ENCODE measurements around the gene ZNF488. TPM values are rescaled to one million over a fixed set of nuclear protein-coding genes. Genes with fewer than 3 reads are reported as not detected.

Gene ZNF488
- total RNA-seq, 1 experiment from 2014 or later = 0.11 TPM

DNA sequence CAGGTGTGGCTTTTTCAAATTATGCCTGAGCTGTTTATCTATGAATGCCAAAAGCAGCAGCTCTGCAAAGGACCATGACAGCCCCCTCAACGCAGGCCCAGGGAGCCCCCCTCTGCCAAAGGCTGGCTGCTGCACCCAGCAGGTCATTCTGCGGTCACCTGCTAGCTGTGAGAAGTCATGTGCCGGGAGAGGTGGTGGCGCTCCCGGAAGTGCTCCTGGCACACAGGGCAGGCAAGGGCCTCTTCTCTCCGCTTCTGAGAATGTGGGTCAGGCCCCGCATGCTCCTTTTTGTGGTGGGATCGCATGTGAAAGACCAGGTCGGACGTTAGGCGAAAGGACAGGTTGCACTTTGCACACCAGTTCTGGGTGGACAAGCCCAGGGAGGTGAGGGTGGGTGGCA is 16.4 kb downstream of the ZNF488 start:
- no peak for DNase-seq (ENCODE audit: low read depth)

DNA sequence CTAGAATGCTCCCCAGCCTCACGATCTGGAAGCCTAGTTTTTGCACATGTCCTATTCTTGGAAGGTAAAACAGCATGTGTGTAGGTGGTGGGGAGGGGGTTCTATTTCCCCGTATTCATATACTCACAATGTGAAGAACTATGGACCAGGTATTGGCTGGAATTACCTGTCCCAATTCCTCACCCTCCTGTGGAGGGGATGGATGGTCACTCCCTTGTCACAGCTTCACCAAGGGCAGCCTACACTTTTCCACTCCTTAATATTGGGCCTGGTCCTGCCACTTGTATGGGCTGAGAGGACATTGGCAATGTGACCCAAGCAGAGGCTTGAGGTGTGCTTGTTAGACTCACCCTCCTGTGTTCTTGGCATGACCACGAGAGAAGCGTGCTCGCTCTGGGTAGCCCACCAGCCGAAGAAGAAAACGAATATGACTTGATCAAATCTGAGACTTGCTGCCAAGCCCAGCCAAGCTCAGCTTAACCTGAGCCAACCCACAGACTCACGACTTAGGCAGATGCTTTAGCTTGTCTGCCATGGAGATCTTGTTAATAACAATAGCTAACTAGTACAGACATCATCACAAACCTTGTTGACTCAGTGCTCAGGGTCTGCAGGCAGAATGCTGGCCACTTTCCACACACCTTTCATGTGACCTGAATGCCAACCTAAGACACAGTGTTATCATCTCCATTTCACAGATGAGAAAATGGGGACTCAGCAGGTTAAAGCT is 17.2 kb downstream of the ZNF488 start:
- DNase-seq (ENCODE audit: low read depth) = no peak

DNA sequence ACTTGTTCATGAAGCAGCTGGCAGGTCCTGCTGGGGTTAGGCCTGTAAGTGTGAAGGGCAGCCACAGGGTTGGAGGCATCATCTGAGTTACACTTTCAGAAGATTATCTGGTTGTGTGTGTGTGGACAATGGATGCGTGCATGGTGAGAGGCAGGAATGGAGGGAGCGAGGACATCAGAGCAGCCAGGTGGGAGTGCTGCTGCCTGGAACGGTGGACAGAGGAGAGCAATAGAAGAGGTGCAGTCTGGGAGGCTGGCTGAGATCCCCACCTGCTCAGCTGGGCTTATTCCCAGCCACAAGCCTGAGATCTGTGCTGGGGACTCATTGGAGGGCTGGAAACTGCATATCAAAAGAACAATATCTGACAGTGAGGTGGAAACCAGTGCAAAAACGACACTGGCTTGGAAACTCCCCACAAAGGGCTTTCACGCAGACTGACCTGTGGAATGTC is 17.9 kb downstream of the ZNF488 start:
- DNase-seq (ENCODE audit: low read depth) = no peak

DNA sequence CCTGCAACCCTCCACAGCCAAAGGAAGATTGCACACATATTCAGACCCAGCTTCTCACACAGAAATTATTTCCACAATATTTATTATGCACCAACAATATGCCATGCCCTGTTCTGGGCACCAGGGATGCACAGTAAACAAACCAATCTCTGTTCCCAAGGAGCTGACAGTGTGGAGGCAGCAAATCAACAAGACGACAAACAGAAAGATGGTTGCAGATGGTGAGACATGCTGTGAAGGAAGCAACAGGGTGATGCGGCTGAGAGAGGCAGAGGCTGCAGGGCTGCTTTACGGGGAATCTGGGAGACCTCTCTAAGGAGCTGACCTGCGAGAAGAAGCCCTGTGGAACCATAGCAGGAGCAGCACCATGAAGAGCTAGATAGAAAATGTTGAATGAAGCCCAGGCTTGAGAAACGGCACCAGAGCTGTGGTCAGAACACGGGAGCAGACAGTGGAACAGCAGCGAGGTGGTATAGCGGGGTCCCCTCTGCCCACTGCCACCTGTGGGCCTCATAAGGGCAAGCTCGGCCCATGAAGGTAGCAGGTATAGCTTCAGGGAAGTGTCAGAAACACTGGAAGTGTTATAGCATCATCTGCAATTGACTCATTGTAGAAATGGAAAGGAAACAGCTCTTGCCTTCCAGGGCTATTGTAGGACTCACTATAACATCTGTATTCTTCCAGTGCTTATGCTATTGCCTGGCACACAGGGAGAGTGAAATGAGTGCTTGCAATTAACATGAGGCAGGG is 18.5 kb downstream of the ZNF488 start:
- no peak for DNase-seq (ENCODE audit: low read depth)

DNA sequence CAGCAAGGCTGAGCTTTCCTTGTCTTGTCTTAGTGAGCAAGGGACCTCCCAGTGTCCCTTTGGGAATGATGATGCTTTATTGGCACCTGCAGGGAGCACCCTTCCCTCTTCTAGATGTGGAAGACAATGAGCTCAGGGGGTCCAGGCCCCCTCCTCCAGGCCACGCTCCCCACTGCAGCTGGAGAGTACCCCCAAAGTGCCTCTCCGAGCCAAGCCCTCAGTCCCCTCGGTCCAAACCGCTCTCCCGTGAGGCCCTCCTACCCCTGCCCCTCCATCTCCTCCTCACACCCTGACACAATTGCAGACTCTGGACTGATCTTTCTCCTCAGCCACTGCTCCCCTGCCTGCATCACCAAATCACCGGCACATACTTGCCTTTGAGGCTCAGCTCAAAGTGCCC is 19.2 kb downstream of the ZNF488 start:
- no peak for DNase-seq (ENCODE audit: low read depth)

DNA sequence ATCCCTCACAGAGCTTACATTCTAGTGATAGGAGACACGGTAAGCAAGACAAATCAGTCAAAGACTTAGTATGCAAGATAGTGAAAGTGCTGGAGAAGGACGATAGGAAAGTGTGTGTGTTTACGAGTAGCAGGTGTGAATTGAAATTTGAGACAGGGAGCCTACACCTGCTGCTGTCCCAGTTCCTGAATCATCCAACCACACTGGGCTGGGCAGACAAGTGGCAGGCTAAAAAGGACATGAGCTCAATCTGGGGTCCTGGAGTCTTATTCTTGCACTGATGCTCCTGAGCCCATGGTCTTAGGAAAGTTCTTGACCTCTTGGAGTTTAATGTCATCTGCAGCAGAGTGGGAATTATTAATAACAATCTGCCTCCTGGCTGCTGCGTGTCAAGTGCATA is 19.7 kb downstream of the ZNF488 start:
- no peak for DNase-seq (ENCODE audit: low read depth)

DNA sequence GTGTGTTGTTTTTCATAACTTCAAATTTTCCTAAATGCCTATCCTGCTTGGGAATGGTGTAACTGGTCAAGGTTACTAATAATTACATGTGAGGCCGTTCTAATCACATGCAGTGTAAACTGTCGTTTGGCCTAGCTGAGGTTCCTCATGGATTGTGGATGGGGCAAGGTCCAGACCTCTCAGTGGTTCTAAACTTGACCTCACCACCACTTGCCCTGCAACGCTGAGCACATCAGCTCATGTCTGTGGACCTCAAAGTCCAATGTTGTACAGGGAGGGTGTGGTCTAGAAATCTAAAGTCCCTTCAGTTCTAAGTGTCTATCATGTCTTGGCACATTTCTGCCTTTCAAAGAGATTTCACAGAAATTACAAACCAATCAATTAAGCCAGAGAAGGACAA is 20.3 kb downstream of the ZNF488 start:
- no peak for DNase-seq (ENCODE audit: low read depth)

DNA sequence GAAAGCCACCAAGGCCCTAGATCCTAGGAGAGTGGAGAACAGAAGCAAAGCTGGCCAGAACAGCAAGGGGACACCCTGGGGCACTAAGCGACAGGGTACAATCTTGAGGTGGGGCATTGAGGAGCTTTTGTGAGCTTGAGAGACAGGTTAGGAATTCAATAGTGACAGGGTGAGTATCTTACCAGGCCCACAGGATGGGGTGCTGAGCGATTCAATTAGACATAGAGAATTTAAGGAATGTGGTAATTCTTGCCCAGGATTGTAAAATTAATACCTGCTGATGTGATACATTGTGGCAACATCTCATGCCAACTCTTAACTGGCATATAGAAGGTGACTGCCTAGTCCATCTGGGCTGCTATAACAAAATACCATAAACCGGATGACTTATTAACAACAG is 21.9 kb downstream of the ZNF488 start:
- no peak for DNase-seq (ENCODE audit: low read depth)

DNA sequence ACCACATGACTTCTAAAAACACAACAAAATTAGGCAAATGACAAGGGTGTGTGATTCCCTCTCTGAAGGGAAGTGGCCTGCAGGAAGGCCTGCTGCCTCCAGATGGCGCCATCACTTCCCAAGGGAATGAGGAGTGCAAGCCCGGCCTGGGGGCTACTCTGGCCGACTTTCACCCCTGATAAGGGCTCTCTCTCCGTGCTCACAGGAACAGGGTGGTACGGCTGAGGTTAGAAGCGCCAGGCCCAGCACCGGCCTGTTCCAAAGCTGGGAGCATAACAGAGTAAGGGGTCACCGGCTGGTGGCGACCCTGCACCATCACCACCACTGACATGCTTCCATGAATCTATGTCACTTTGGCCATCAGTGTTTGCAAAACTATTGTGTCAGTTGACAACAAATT is 22.8 kb downstream of the ZNF488 start:
- no peak for DNase-seq (ENCODE audit: low read depth)

DNA sequence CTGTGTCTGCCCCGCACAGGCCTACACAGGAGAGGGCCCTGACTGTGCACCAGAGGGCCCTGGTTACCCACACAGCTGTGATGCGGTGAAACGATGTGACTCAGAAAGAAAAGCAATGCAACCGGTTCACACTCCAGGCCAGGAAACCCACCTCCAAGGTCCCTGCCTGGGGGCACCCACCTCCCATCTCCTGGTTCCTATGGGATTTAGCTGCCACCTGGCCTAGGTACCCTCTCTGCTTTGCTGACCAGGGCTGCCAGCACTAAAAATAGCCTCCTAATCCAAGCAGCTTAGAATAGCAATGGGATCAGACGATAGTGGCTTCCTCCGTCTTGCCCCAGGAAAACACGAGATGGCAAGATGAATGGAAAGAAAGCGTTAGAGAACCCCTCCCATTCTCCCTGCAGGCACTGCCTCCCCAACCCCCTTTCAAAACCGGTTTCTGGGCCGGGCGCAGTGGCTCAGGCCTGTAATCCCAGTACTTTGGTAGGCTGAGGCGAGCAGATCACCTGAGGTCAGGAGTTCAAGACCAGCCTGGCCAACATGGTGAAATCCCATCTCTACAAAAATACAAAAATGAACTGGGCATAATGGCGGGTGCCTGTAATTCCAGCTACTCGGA is 23.6 kb downstream of the ZNF488 start:
- peak; percentile 28 for DNase-seq (ENCODE audit: low read depth)

DNA sequence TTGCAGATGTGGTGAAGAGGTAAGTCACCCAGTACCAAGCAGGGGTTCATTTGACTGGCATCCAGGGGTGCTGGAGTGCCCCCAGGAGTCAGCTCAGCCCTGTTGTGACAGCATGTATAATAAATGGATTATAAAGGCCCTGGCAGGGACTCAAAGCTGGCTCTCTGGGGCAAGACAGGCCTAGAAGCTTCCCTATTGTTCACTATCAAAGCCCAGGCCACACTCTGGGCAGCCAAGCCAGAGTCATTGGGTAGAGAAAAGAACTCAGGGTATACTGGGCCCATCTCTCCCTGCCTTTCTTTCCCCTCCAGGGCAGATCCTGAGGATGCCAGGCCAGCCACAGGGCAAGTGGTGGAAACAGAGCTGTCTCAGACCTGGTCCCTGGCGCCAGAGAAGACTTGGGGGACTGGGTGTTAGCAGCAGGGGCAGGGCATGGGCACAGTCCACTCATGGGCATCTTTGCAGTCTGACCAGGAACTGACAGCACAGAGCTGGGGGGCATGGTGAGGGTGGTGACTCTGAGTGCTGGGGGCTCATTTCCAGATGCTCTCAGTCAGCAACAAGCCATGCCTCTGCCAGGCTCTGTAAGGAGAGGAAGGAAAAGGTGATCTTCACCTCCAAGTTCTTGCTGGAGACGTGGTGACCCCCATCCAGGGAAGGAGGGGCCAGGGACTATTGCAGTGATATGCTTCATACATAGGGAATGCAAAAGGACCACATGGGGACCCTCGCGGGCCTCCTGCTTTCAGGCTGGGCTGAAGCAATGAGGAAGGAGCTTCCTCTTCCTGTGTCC is 24.3 kb downstream of the ZNF488 start:
- DNase-seq (ENCODE audit: low read depth) = no peak

DNA sequence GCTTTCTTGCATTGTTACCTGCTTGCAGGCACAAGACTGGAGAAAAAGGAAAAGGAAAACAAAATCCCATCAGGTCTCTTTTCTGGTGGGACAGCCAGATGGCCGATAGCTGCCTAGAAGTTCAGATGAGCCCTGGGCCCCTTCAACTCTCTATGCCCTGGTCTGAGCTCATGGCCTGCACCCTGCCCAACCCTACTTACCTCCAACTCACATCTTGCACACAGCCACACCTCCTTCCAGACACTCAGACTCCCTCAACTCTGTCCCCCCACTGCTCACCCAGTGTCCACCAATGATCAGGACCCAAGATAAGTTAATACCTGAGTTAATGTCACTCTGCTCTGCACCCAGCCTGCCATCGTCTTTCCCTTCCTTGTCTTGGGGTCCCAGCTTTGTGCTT is 25.0 kb downstream of the ZNF488 start:
- no peak for DNase-seq (ENCODE audit: low read depth)

DNA sequence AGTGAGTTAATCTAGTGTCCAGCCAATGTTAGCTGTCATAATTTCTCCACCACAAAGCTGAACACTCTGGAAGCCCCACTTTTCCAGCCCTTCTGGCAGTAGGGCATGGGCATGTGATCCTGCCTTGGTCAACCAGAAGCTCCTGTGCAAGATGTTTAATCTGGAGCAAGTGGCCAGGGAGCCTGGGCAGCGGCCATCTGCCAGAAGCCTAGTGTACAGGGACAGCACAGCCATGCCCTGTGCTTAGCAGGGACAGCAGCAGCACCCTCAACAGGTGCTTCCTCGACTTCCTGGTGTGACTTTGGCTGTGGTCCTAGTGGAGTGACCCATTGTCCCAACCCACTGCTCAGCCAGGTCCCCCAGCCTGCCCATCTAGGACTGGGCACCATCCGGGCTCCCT is 25.6 kb downstream of the ZNF488 start:
- no peak for DNase-seq (ENCODE audit: low read depth)

DNA sequence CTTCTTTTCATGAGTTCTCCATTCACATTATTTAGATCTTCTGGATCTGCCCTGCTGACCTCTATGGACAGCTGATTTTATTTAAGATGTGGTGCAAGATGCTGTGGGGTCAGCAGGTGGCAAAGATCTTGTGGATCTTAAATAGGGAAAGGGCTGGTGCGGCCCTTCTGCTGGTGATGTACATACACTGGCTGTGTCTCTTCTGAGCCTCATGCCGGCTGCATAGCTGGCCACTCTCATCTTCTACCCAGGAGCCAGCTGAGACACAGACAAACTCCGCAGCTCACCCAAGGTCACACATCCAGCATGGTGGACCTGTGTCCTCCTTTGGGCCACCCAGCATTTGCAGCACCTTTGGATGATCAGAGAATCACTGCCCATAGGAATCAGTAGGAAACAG is 26.2 kb downstream of the ZNF488 start:
- no peak for DNase-seq (ENCODE audit: low read depth)

DNA sequence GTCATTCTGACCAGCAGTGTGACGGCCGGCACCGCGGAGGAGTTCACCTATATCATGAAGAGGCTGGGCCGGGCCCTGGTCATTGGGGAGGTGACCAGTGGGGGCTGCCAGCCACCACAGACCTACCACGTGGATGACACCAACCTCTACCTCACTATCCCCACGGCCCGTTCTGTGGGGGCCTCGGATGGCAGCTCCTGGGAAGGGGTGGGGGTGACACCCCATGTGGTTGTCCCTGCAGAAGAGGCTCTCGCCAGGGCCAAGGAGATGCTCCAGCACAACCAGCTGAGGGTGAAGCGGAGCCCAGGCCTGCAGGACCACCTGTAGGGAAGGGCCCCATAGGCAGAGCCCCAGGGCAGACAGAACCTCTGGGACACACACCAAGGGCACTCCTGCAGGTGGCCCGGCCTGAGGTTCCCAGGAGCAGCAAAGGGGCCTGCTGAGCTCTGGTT is 26.9 kb downstream of the ZNF488 start:
- DNase-seq (ENCODE audit: low read depth) = no peak

DNA sequence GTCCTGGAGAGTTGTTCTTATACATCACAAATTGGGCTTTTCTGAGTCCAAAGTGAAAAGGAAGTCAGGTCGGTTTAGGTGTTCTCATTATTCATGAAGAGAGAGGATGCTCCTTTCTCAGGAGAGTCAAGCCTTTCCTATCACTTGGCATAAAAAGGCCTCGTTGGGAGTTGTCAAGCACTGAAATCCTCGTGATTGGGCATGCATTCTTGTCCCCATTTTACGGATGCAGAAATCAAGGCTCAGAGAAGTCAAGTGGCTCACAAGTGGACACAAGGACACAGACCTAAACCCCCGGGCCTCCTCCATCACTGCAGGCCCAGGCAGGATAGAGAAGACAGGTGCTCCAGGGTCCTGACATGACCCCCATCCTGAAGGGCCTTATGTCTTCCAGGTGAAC is 27.4 kb downstream of the ZNF488 start:
- DNase-seq (ENCODE audit: low read depth) = no peak

DNA sequence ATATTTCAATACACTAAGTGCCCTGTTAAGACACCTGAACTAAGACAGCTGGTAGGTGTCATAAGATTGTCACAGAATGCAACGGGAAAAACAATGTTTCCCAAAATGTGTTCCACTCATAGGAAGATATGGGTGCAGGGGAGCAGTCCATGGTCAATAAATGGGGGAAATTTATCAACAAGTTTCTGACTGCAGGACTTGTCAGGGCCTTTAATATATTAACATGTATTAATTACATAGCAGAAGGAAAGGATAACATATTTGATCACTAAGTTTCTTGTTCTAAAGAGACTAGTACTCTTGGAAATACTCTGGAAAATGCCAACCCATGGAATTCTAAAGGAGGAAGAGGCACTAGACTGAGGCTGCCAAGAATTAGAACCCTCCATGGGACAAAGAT is 29.2 kb downstream of the ZNF488 start:
- DNase-seq (ENCODE audit: low read depth) = no peak

DNA sequence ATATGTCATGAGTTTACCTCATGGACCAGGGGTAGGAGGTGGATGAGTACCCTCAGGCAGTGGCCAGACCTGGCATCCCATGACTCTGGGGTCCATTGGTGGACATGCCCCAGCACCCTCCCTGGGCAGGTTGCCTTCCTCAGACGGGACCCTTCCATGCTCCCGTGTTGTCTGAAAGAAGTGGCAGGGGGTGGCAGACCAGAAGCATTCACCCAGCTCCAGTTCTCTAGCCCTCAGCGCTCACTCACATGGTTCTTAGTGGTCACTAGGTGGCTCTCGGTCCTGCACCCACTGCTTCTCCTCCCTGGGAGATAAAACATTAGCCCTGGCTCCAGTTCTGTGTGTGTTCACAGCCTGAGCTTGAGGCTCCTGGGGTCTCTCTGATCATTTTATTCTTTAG is 29.9 kb downstream of the ZNF488 start:
- DNase-seq (ENCODE audit: low read depth) = no peak

DNA sequence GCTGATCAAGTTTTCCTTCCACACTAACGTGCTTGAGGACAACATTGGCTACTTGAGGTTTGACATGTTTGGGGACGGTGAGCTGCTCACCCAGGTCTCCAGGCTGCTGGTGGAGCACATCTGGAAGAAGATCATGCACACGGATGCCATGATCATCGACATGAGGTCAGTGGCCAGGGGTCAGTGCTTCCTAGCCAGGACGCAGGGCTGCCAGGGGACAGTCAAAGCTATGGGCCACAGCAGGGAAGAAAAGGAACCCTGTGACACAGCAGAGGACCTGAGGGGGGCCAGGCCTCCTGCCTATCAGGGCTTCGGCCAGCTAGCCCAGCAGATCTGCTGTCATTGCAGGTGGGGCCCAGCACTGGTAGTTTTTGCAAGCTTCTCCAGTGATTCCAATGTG is 30.7 kb downstream of the ZNF488 start:
- no peak for DNase-seq (ENCODE audit: low read depth)

DNA sequence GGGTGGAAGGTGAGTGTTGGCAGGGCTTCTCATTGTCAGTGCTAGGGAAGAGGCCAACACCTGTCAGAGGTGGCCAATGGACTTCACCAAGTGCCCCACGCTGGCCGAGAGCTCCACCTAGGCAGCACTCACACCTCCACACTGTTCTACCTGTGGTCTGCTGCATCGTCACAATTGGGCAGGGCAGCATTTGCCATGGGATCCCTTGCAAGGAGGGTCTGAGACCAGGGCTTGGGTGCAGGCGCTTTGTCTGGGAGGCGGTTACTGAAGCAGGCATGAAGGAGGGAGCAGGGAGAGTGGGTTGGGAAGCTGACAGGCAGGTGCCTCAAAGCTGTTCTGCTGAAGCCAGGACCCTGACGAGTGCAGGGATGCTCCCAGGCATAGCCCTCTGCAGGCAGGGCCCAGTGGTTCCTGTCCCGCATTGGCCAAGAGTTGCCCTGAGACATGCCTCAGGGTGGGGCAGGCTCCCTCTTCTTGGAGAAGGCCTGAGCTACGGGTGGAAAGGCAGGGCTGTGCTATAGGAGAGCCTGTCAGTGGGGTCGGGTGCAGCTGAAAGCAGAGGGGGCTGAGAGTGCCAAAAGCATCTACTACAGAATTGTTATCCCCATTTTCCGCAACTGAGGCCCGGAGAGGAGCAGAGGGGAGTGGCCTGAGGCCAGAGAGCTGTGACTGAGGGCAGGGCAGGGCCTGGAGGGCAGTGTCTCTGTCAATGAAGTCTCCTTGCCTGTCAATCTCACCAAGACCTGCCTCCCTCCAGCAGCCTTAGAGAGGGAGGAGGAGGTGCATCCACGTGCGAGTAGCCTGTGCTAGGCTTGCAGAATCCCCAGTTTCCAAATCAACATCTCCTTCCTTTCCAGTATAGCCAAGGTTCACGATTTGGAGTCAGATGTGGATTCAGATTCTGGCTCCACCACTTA is 31.9 kb downstream of the ZNF488 start:
- no peak for DNase-seq (ENCODE audit: low read depth)

Measured in HT1080 (cell line).